GM11168 (cell line): ENCODE measurements around the gene PPHLN1.

Source experiments
- in situ Hi-C: fragments of 300-500 bp; cut with MboI; formaldehyde crosslinking; loops from one replicate; pipeline ENCODE4 v1.12.0; 2022; ENCODE audit warnings: low sequenced_read_pairs; ENCODE audit not compliant: unreplicated experiment

PPHLN1 gene

GRCh38 chr12:42325653-42326474 lies at the start of gene PPHLN1, which contains the start of gene ZCRB1:
PPHLN1 (plus strand) TSS chr12:42326167; CDS start chr12:42335903, 9,736 bp downstream.
ZCRB1 (minus strand) TSS chr12:42326094; CDS start chr12:42324102, 1,992 bp downstream.
- in situ Hi-C loops, result loop anchor here (25.0 kb wide), 1 partner anchor 189 kb away; the partner anchor contains the start of gene GXYLT1

- in situ Hi-C loops, result no loop called here
Observed at GRCh38 chr12:42277396-42278127, 48.4 kb upstream of the PPHLN1 start.

GRCh38 chr12:42278128-42278510 lies 47.8 kb upstream of the PPHLN1 start:
- in situ Hi-C loops, result no loop called here

- in situ Hi-C loops, result no loop called here
Observed at GRCh38 chr12:42281278-42281677, 44.7 kb upstream of the PPHLN1 start.

- in situ Hi-C loops, result no loop called here
Observed at GRCh38 chr12:42281844-42282243, 44.1 kb upstream of the PPHLN1 start.

- in situ Hi-C loops, result no loop called here
Observed at GRCh38 chr12:42282294-42282693, 43.7 kb upstream of the PPHLN1 start.

GRCh38 chr12:42283739-42284138 lies 42.2 kb upstream of the PPHLN1 start:
- in situ Hi-C loops, result no loop called here

GRCh38 chr12:42284157-42284556 lies 41.8 kb upstream of the PPHLN1 start:
- in situ Hi-C loops, result no loop called here

- in situ Hi-C loops, result no loop called here
Observed at GRCh38 chr12:42284876-42285275, 41.1 kb upstream of the PPHLN1 start.

- in situ Hi-C loops, result no loop called here
Observed at GRCh38 chr12:42285431-42285830, 40.5 kb upstream of the PPHLN1 start.

GRCh38 chr12:42286741-42287140 lies 39.2 kb upstream of the PPHLN1 start:
- in situ Hi-C loops, result no loop called here

GRCh38 chr12:42288544-42288943 lies 37.4 kb upstream of the PPHLN1 start:
- in situ Hi-C loops, result no loop called here

- in situ Hi-C loops, result no loop called here
Observed at GRCh38 chr12:42291680-42292079, 34.3 kb upstream of the PPHLN1 start.

- in situ Hi-C loops, result no loop called here
Observed at GRCh38 chr12:42296503-42297109, 29.4 kb upstream of the PPHLN1 start.

GRCh38 chr12:42298887-42299286 lies 27.1 kb upstream of the PPHLN1 start:
- in situ Hi-C loops, result no loop called here

- in situ Hi-C loops, result no loop called here
Observed at GRCh38 chr12:42299392-42300308, 26.3 kb upstream of the PPHLN1 start.

GRCh38 chr12:42306297-42306696 lies 19.7 kb upstream of the PPHLN1 start:
- in situ Hi-C loops, result no loop called here

- in situ Hi-C loops, result no loop called here
Observed at GRCh38 chr12:42308390-42308789, 17.6 kb upstream of the PPHLN1 start.

GRCh38 chr12:42309996-42310395 lies 16.0 kb upstream of the PPHLN1 start:
- in situ Hi-C loops, result no loop called here

GRCh38 chr12:42315108-42315507 lies 10.9 kb upstream of the PPHLN1 start:
- in situ Hi-C loops, result no loop called here
